SK-N-SH (cell line): Measurements from ENCODE around the gene TDP2. TPM values are rescaled to one million over a fixed set of nuclear protein-coding genes. Genes with fewer than 3 reads are reported as not detected.
A peak's percentile ranks its signal among the peaks of the same experiment; 100 is the strongest.

ENCODE experiments used
- CTCF ChIA-PET: fragments of 300-600, 350-600 bp; formaldehyde crosslinking; extraction: SDS; loops from one replicate; lab custom pipeline; 2021; lab: Yijun Ruan, JAX
- POLR2A ChIA-PET: fragments of 350-600 bp; sonication (Branson Sonifier 250); formaldehyde crosslinking; extraction: SDS; loops from one replicate; lab custom pipeline; 2020; ENCODE audit warnings: antibody characterized with exemption, inconsistent platforms; lab: Yijun Ruan, JAX
- DNase-seq: peaks from one replicate; pipeline ENCODE4 v3.0.0; 2012
- H2AFZ ChIP-seq: fragments of 200-600 bp; sonication (generic); 2 replicates; pipeline ENCODE4 v1.8.1; 2016; ENCODE audit warnings: antibody characterized with exemption, mild to moderate bottlenecking, low read depth
- H3F3A ChIP-seq: fragments of 200-600 bp; sonication (generic); replicated peaks from 2 replicates; pipeline ENCODE3; 2016; ENCODE audit warnings: antibody characterized with exemption, mild to moderate bottlenecking; ENCODE audit not compliant: insufficient read depth
- H3K27ac ChIP-seq, 2 experiments: fragments of 200-500 bp in 1 of 2; fragments of 200-600 bp in 1 of 2; sonication (Bioruptor generic) in 1 of 2; sonication (generic), shearing (Covaris generic) in 1 of 2; 2 replicates each; pipeline versions ENCODE4 v1.5.1 to v1.6.1; 2014 to 2016; ENCODE audit warnings: low read depth in 2 of 2, inconsistent platforms in 1 of 2, low read length in 1 of 2, mild to moderate bottlenecking in 1 of 2, mixed read lengths in 1 of 2
- H3K27me3 ChIP-seq: fragments of 200-600 bp; sonication (generic), shearing (Covaris generic); 2 replicates; pipeline ENCODE4 v1.6.1; 2016; ENCODE audit warnings: mixed run types; ENCODE audit not compliant: insufficient read depth
- H3K36me3 ChIP-seq, 2 experiments: fragments of 200-500 bp in 1 of 2; fragments of 200-600 bp in 1 of 2; sonication (Bioruptor generic) in 1 of 2; sonication (generic) in 1 of 2; replicated peaks in 1 of 2; 2 replicates each; pipeline versions ENCODE3 to v1.5.1; 2014 to 2016; ENCODE audit warnings: low read length in 1 of 2, mild to moderate bottlenecking in 1 of 2; ENCODE audit not compliant: insufficient read depth in 2 of 2, control insufficient read depth in 1 of 2
- H3K4me1 ChIP-seq, 2 experiments: fragments of 200-500 bp in 1 of 2; fragments of 200-600 bp in 1 of 2; sonication (Bioruptor generic) in 1 of 2; sonication (generic), shearing (Covaris generic) in 1 of 2; 2 replicates each; pipeline versions ENCODE4 v1.5.1 to v1.6.1; 2014 to 2016; ENCODE audit warnings: low read depth in 1 of 2, low read length in 1 of 2, mixed run types in 1 of 2; ENCODE audit not compliant: insufficient read depth in 2 of 2, control insufficient read depth in 1 of 2
- H3K4me2 ChIP-seq: fragments of 200-600 bp; sonication (generic), shearing (Covaris generic); 2 replicates; pipeline ENCODE4 v1.6.1; 2017; ENCODE audit warnings: mixed run types
- H3K4me3 ChIP-seq, 2 experiments: fragments of 200-500 bp in 1 of 2; fragments of 200-600 bp in 1 of 2; sonication (Bioruptor generic) in 1 of 2; sonication (generic), shearing (Covaris generic) in 1 of 2; 2 replicates each; pipeline versions ENCODE4 v1.5.1 to v1.8.1; 2014 to 2016; ENCODE audit warnings: low read depth in 2 of 2, inconsistent platforms in 1 of 2, low read length in 1 of 2, mild to moderate bottlenecking in 1 of 2, mixed read lengths in 1 of 2, moderate library complexity in 1 of 2
- H3K79me2 ChIP-seq: fragments of 200-600 bp; sonication (generic); 2 replicates; pipeline ENCODE4 v1.8.1; 2017; ENCODE audit warnings: mild to moderate bottlenecking; ENCODE audit not compliant: insufficient read depth
- H3K9ac ChIP-seq: fragments of 200-600 bp; sonication (generic); 2 replicates; pipeline ENCODE4 v1.6.1; 2017; ENCODE audit warnings: mixed run types
- H3K9me2 ChIP-seq: fragments of 200-600 bp; sonication (generic); 2 replicates; pipeline ENCODE4 v1.6.1; 2017; ENCODE audit warnings: mixed run types
- H3K9me3 ChIP-seq: fragments of 200-600 bp; sonication (generic); 2 replicates; pipeline ENCODE4 v1.6.1; 2017; ENCODE audit warnings: mixed run types, mild to moderate bottlenecking, moderate library complexity
- H4K20me1 ChIP-seq: fragments of 200-600 bp; sonication (generic); 2 replicates; pipeline ENCODE4 v1.6.1; 2017; ENCODE audit warnings: mild to moderate bottlenecking, mixed run types; ENCODE audit not compliant: insufficient read depth
- CTCF ChIP-seq: fragments of 200-600 bp; sonication (generic); IDR thresholded peaks from 2 replicates; pipeline ENCODE4 v1.6.1; 2017; ENCODE audit warnings: antibody characterized with exemption, mild to moderate bottlenecking, moderate library complexity
- EZH2phosphoT487 ChIP-seq: fragments of 200-600 bp; sonication (generic); IDR thresholded peaks from 2 replicates; pipeline ENCODE4 v1.6.1; 2017; ENCODE audit warnings: low read depth, mixed run types, mild to moderate bottlenecking, antibody characterized with exemption, moderate library complexity, borderline replicate concordance
- FOXM1 ChIP-seq: IDR thresholded peaks from 2 replicates; pipeline ENCODE4 v1.4.0; 2012; ENCODE audit warnings: low read depth, mild to moderate bottlenecking
- IRF3 ChIP-seq: fragments of 150-350 bp; IDR thresholded peaks from 2 replicates; pipeline ENCODE4 v1.6.1; 2016; ENCODE audit warnings: mild to moderate bottlenecking, low read depth, low read length
- JUND ChIP-seq: IDR thresholded peaks from 2 replicates; pipeline ENCODE4 v1.4.0; 2012
- MAX ChIP-seq: IDR thresholded peaks from 2 replicates; pipeline ENCODE4 v1.4.0; 2012; ENCODE audit warnings: low read depth
- NFIC ChIP-seq: IDR thresholded peaks from 2 replicates; pipeline ENCODE4 v1.4.0; 2012; ENCODE audit warnings: borderline replicate concordance
- PBX3 ChIP-seq: IDR thresholded peaks from 2 replicates; pipeline ENCODE4; 2012
- RAD21 ChIP-seq: IDR thresholded peaks from 2 replicates; pipeline ENCODE4 v1.6.1; 2012; ENCODE audit warnings: mild to moderate bottlenecking, low read length
- RXRA ChIP-seq: IDR thresholded peaks from 2 replicates; pipeline ENCODE4 v1.4.0; 2012; ENCODE audit warnings: low read depth, mild to moderate bottlenecking, borderline replicate concordance
- TAF1 ChIP-seq: IDR thresholded peaks from 2 replicates; pipeline ENCODE4 v1.6.1; 2012; ENCODE audit warnings: low read depth, mild to moderate bottlenecking, low read length, moderate library complexity, borderline replicate concordance
- TCF12 ChIP-seq: IDR thresholded peaks from 2 replicates; pipeline ENCODE4 v1.4.0; 2012
- USF1 ChIP-seq: IDR thresholded peaks from 2 replicates; pipeline ENCODE4 v1.4.0; 2012; ENCODE audit warnings: low read depth, borderline replicate concordance
- YY1 ChIP-seq: IDR thresholded peaks from 2 replicates; pipeline ENCODE4 v1.4.0; 2012; ENCODE audit warnings: low read depth, mild to moderate bottlenecking
- polyA plus RNA-seq, 3 experiments: library from polyadenylated mRNA; depleted of rRNA; stranded (reverse); fragments of >200 nt; gene quantifications; 2 replicates each; pipeline ENCODE4 v1.2.3, GENCODE V29; 2012

Gene TDP2
- polyA plus RNA-seq, 1 of the 3 experiments (the other 2 are of a cell fraction) = 20.0 TPM

- no peak for TF ChIP-seq NFIC
- no peak for TF ChIP-seq JUND
- no peak for TF ChIP-seq CTCF
- no peak for TF ChIP-seq USF1
These were observed 41.9 kb upstream of the TDP2 start (continued) for GRCh38 chr6:24708612-24709011.

GRCh38 chr6:24704468-24704867 lies 37.8 kb upstream of the TDP2 start:
- Histone ChIP-seq H2AFZ (no peak overlapping the region), H3K4me2 (no peak overlapping the region), H3K27me3 (no peaks in the 10 kb centered on the region), H3K27ac (0 out of 4 replicates have a peak overlapping the region, but pooled peaks of 1 of the 2 experiments have one; percentile 8), H3K36me3 (peaks cover 78 to 79% of the 10 kb centered on the region in 2 experiments), H3K4me3 (no peak overlapping the region), H3K9ac (no peak overlapping the region), H3K9me3 (no peaks in the 10 kb centered on the region), H3F3A (peaks cover 66% of the 10 kb centered on the region), H3K79me2 (peaks cover 19% of the 10 kb centered on the region), H3K4me1 (0 out of 4 replicates have a peak, but pooled peaks cover 0 to 3% of the 10 kb centered on the region in 2 experiments), H4K20me1 (peaks cover 6% of the 10 kb centered on the region; the same call in 1 of the 2 replicates), H3K9me2 (no peaks in the 10 kb centered on the region)
- POLR2A ChIA-PET = interaction anchor here (0.6 kb wide), 1 partner anchor 127 kb away, joined by 3 read pairs; no protein-coding TSS in a partner anchor
- TF ChIP-seq IRF3 (no peak), EZH2phosphoT487 (no peak), JUND (no peak), RXRA (no peak), PBX3 (no peak), FOXM1 (no peak), TAF1 (no peak), TCF12 (no peak), MAX (no peak), YY1 (no peak), RAD21 (no peak)
- CTCF ChIA-PET = interaction anchor here (0.6 to 5.4 kb wide), 6 partner anchors 9 to 1653 kb away, joined by 3 to 52 read pairs (median 3); partner anchors contain the start of genes ACOT13 and TDP2
- DNase-seq = no peak
